NCI-H1105 (cell line): Measurements from ENCODE around the gene AMD1.
"Not testable (repeated sequence)": the region's sequence is repeated elsewhere in the genome, so short reads cannot be mapped to it uniquely, and the experiment has no call there.

Experiments used
- DNase-seq: peaks from one replicate; lab custom pipeline; 2025; lab: John Stamatoyannopoulos, UW

The AMD1 gene

DNA sequence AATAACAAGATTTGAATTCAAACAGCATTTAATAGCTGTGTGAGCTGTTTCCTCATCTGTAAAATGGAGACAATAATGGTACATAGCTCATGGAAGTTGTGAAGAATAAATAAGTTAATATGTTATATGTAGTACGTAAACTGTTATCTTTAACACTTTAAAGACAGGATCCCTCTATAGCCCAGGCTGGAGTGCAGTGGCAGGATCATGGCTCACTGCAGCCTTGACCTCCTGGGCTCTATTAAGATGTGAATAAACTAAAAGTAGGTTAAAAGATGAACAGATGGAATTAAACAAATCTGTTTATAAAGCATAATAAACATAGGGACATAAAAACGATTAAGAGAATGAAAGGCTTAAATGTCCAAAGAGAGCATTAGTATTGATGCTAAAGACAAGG, 3.0 kb downstream of the AMD1 start:
- DNase-seq = no peak

DNA sequence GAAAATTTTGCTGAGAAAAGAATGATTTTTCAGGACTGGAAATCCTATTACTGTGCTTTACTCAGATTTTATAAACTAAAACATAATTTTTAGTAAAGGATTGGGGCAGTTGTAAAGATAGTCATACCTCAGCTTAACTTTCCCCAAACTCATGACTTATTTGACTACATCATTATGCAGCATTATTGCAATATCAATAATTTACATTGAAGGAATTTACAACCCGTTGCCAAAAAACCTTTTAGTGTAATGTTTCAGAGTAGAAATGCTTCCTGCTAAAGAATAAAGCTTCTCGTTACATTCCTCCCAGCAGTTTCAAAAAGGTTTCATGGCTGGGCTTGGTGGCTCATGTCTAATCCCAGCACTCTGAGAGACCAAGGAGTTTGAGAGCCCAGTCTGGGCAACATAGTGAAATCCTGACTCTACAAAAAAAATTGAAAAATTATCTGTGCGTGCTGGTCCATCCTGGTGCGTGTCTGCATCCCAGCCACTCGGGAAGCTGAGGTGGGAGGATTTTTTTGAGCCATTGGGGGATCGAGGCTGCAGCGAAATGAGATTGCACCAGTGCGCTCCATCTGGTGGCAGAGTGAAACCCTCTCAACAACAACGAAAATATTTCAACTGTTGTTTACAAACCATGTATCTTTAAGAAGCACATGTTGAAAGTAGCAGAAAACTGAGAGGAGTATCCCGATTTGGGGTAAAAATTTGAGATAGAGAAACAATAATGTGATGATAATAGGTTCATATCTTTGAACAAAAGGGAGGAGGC, 4.4 kb downstream of the AMD1 start:
- no peak for DNase-seq

DNA sequence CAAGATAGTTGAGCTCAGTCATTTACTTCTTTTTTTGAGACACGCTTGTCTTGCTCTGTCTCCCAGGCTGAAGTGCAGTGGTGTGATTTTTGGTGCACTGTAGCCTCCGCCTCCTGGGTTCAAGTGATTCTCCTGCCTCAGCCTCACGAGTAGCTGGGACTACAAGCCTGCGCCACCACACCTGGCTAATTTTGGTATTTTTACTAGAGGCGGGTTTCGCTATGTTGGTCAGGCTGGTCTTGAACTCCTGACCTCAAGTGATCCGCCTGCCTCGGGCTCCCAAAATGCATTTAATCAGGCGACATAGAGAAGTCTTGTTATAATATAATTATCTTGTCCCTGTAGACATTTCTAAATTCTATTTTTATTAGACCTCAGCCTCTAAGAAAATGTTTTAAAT, 6.1 kb downstream of the AMD1 start:
- DNase-seq = no peak

DNA sequence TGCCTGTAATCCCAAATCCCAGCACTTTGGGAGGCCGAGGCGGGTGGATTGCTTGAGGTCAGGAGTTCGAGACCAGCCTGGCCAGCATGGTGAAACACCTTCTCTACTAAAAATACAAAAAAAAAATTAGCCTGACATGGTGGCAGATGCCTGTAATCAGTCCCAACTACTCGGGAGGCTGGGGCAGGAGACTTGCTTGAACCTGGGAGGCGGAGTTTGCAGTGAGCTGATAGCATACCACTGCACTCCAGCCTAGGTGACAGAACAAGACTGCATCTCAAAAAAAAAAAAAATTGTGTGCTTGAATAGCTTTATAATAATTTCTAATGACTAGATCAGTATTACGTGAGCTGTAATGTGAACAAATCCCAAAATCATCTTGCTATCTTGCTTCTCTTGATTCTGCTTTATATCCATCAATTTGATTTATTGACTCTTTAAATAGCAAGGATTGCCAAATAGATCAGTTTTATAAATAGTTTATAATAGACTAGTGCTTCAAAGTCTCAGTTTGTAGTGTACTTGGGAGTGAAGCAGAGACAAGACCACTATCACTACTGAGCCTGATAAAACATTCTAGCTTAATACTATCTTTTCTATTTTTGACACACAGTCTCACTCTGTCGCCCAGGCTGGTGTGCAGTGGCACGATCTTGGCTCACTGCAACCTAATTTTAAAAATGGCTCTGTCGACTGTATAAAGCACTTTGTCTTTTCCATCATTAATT, 7.1 kb downstream of the AMD1 start:
- DNase-seq = no peak

DNA sequence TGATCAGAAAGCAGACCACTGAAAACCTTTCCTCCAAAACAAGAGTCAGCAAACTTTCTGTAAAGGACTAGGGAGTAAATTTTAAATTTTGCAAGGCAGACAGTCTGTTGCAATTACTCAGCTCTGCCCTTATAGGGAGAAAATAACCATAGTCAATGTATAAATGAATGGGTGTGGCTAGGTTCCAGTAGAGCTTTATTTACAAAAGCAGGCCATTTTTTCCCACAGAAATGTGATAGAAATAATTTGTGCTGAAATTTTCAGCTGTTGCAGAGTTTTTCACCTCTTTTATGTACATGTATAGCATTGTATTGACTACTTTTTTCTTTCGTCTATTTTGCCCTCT, 7.7 kb downstream of the AMD1 start:
- DNase-seq = no peak

DNA sequence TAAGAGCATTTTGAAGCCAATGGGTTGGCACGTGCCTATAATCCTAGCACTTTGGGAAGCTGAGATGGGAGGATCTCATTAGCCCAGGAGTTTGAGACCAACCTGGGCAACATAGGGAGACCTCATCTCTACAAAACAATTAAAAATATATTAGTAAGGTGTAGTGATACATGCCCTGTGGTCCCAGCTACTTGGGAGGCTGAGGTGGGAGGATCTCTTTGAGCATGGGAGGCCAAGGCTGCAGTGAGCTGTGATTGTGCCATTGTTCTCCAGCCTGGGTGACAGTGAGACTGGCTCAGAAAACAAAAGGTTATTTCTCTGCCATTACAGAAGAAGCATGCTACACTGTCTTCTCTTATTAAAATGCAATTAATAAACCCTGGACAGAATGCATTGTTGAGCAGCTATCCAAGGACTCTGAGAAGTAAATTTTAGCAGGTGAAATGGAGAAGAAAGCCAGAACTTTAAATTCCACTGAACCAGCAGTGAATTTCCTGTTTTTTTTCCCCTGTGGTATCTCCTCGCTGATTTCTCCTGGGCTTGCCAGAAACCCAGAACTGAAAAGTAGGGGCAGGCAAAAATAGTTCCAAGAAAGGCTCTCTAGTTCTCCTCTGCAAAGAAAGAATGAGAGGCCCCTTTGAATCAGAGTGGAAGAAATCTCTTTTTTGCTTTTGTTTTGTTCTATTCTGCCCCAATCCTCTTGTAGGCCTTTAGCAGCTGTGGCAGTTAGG, 8.4 kb downstream of the AMD1 start:
- no peak for DNase-seq

DNA sequence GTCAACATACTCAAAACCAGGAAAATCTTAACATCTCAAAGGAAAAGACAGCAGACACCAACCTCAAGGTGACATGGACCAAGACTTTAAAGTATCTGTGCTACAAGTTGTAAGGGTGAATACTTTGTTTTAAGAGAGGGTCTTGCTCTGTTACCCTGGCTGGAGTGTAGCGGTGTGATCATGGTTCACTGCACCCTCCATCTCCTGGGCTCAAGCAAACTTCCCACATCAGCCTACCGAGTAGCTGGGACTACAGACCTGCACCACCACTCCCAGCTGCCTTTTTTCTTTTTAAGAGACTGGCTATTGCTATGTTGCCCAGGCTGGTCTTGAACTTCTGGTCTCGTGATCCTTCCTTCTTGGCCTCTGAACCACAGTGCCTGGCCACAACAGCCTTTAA, 9.7 kb downstream of the AMD1 start:
- no peak for DNase-seq

DNA sequence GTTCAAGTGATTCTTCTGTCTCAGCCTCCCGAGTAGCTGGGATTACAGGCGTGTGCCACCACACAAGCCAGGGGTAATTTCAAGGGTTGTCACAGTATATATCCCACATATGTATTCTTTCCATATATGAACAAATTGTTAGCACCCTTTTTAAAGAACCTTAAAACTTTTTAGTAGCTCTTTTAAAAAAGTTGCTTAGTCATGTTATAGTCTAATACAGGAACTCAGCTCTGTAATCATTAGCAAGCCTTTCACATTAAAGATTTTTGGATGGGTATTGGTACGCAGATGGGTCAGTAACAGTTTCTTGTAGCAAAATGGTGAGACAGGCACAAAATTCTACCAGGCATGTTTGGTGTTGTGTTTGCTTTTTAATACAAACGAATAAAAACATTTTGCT, 10.9 kb downstream of the AMD1 start:
- DNase-seq = no peak

DNA sequence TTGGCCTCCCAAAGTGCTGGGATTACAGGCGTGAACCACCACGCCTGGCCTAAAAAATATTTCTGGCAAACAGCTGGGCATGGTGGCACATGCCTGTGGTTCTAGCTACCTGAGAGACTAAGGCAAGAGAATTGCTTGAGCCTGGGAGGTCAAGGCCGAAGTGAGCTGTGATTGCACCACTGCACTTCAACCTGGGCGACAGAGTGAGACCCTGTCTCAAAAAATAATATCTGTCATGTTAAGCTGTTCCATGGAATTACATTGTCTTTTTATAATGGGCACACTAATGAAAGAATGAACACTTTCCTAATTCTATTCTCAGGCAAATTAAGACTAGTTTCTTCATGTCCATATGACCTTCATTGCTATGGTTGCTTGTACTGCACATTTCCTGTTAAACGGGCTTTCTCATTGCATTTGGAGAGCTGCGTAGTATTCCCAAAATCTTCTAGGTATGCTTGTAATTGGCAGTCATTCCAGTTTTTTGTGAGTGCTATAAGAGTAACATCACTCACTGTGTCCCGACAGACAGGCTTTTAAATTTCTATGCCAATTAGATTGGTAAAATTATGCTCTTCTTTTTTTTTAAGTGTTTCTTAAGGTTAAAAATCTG, 12.1 kb downstream of the AMD1 start:
- DNase-seq = no peak

DNA sequence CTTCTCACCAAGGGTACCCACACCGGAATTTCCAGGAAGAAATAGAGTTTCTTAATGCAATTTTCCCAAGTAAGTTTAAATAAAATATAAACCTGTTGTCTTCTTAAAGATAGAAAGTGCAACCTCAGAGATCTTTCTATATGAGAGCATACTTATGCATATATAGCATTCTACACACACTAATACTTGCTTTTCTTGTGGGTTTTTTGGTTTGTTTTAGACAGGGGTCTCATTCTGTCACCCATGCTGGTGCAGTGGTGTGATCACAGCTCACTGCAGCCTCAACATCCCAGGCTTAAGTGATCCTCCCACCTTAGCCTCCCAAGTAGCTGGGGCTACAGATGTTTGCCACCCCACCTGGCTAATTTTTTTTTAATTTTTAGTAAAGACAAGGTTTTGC, 15.7 kb downstream of the AMD1 start:
- DNase-seq = no peak

DNA sequence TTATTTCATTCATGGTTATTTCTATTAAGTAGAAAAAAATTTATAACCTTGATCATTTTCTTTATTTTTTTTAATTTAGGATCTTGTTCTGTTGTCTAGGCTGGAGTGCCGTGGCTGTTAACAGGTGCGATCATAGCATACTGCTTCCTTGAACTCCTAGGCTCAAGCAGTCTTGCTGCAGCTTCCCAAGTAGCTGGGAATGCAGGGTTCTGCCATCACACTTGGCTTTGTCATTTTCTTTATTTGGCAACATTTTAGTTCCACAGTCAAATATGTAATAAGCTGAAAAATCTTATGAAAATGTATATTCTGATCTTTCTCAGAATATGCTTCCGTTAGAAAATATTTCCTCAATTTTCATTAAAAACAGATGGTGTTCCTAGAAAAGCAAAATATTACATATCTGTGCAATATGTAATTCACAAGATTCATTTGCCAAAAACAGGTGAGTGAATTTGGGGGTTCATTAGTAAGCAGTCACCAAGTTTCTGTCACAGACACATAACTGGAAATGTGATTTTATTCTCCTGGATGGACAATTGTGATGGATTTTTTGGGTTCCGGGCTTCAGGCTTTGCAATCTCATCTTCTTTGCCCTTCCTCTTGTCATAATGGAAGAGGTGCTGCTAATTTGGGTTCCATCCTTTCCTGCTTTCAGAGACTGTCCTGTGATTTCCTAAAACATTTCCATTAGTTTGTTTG, 21.5 kb downstream of the AMD1 start:
- DNase-seq = no peak

DNA sequence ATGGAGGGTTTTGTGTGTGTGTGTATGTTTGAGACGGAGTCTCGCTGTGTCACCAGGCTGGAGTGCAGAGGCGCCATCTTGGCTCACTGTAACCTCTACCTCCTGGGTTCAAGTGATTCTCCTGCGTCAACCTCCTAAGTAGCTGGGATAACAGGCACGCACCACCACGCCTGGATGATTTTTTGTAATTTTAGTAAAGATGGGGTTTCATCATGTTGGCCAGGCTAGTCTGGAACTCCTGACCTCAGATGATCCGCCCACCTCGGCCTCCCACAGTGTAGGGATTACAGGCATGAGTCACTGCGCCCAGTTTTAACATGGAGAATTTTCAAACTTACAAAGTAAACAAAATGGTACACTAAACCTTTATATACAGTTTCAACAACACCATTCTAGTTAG, 22.8 kb downstream of the AMD1 start:
- DNase-seq = no peak

DNA sequence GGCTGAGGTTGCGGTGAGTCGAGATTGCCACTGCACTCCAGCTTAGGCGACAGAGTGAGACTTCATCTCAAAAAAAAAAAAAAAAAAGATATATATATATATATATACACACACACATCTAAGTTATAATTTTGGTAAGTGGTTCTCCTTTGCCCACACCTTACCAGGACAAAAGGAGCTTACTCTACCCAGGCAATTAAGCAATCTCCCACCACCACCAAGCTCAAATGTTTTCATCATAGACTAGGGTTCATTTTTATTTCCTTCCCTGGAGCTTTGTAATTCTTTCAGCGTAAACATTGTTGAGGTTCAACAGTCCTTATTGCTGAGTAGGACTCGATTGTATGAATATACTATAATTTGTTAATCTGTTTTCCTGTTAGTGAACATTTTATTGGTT, 23.5 kb downstream of the AMD1 start:
- DNase-seq = no peak

DNA sequence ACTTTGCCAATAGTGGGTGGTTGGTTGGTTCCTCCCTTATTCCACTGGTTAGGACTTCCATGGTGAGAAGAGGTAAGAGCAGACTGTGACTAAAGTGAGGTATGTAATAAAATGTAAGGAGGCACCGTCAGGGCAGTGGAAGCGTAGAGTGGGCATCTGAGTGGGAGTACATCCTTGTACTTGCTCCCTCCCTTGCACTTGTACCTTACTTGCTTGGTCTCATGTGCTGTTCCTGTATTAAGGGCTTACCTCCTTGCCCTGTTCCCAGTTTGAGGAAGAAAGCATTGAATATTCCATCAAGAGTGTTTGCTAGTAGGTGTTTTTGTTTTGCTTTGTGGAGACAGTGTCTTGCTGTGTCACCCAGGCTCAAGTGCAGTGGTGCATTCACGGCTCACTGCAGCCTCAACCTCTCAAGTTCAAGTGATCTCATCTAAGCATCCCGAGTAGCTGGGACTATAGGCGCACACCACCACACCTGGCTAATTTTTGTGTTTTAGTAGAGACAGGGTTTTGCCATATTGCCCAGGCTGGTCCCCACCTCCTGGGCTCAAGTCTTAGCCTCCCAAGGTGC, 25.5 kb downstream of the AMD1 start:
- no peak for DNase-seq

DNA sequence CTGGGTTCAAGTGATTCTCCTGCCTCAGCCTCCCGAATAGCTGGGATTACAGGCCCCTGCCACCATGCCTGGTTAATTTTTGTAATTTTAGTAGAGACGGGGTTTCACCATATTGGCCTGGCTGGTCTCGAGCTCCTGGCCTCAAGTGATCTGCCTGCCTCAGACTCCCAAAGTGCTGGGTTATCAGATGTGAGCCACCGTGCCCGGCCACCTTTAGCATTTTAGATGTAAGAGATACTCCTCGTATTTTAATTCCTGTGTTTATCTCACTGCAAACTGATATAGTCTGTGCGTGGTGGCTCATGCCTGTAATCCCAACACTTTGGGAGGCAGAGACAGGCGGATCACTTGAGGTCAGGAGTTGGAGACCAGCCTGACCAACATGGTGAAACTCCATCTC, 27.0 kb downstream of the AMD1 start:
- not testable (repeated sequence) for DNase-seq

DNA sequence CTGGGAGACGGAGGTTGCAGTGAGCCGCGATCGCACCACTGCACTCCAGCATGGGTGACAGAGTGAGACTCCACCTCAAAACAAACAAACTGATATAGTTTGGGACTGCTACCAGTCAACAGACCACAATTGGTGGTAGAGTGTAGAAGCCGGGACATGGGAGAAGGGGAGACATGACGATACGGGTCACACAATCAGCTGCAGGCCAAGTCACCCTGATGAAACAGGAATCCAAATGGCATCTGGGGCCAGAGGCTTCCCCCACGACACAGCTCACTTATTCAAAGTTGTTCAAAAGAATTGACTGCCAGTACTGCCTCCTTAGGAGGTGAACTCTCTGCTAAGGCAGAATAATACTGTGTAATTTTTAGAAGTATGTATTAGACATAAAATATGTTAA, 27.5 kb downstream of the AMD1 start:
- DNase-seq = no peak

DNA sequence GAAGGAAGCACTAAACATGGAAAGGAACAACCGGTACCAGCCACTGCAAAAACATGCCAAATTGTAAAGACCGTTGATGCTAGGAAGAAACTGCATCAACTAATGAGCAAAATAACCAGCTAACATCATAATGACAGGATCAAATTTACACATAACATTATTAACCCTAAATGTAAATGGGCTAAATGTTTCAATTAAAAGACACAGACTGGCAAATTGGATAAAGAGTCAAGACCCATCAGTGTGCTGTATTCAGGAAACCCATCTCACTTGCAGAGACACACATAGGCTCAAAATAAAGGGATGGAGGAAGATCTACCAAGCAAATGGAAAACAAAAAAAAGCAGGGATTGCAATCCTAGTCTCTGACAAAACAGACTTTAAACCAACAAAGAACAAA, 31.7 kb downstream of the AMD1 start:
- not testable (repeated sequence) for DNase-seq

DNA sequence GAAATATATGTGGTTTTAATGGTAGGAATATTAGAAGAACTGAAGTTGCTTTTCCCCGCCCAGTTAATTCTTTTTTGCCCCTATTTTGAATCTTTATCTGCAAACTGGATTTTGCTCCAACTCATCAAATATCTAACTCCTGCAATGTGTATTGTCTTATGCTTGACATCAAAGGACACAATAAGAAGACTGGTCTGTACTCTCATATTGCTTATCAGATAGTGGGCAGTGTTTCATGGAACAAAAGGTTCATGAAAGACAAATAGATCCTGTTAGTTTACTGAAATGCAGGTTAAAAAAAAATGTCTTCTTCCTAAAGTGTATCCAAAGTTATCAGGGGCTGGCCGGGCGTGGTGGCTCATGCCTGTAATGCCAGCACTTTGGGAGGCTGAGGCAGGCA, 56.2 kb downstream of the AMD1 start:
- no peak for DNase-seq

DNA sequence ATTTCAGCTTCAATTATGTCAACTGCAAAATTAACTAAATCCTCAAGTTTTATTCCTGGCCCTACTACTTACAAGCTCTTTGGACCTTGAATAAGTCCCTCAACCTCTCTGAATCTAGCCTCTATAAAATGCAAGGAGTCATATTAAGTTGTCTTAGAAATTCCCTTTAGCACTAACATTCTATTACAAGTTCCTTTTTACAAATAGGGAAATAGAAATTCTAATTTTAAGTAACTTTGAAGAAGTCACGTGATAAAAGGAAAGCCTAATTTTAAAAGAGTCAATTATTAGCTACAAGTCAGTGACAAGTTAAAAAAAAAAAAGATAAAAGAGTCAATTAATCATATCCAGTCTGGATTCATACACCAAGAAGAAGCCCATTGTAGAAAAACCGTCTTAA, 59.3 kb downstream of the AMD1 start:
- DNase-seq = no peak

DNA sequence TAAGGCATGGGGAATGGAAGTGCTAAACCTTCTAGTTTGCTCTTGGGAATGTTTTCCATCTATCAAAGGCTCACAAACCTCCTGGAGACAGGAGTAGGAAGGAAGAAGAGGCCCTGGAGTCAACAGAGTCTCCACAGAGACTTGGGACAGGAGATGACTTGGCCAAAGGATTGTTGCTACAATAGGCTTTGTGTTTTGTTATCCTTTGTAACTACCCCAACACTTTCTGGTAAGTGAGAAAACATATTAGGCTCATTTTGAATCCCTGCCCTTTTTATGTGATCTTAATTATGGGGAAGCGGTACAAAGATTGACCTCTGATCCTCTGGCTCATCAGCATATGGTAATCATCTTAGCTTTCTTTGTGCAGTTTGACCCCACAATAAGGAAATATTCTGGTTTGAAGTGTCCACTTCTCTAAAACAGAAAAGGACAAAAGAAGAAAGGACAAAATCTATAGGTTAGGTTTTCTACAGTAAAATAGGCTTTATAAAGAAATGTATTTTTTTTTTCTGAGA, 59.9 kb downstream of the AMD1 start:
- DNase-seq = no peak

DNA sequence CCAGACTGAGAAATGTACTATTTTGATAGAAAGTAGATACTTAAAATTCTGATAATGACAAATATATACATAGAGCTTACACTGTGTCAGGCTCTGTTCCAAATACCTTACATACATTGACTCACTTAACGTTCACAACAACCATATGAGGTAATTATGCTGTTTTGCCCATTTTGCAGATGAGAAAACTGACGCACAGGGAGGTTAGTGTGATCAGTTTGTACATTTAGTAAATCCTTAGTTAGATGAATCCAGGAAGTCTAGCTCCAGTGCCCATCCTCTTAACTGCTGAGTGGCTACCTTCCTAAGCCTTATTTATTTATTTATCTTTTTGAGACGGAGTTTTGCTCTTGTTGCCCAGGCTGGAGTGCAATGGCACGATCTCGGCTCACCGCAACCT, 60.6 kb downstream of the AMD1 start:
- DNase-seq = no peak

DNA sequence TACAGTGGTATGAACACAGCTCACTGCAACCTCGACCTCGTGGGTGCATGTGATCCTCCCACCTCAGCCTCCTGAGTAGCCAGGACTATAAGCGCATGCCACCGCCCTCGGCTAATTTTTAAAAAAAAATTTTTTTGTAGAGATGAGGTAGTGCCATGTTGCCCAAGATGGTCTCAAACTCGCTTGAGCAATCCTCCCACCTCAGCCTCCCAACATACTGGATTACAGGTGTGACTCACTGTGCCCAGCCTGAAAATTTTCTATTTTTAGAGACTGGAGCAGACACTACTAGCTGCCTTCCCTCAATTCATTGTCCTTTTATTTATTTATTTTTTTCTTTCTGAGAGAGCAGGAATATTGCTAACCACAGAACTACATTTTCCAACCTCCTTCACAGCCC, 63.6 kb downstream of the AMD1 start:
- no peak for DNase-seq
